ENCODE measurements around the gene HHLA2.
"Not testable (repeated sequence)": the region's sequence is repeated elsewhere in the genome, so short reads cannot be mapped to it uniquely, and the experiment has no call there.

The HHLA2 gene

DNA sequence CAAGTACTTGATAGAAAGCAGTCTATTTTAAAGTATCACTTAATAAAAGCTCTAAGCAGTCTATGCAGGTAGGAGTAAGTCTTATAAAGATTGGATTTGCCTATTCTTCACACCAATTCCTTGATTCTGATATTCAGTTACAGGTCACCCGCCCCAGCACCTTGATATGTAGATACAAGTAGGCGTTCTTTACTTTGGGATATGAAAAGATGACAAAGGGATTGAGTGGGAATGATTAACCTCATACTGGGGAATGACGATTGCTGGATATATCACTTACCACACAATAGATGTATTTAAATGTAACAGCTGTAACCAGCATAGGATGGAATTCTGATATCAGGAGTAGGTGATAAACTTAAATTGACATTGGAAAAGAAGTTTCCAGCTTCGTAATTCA, 47.1 kb downstream of the HHLA2 start:
- DNase-seq, result no peak

DNA sequence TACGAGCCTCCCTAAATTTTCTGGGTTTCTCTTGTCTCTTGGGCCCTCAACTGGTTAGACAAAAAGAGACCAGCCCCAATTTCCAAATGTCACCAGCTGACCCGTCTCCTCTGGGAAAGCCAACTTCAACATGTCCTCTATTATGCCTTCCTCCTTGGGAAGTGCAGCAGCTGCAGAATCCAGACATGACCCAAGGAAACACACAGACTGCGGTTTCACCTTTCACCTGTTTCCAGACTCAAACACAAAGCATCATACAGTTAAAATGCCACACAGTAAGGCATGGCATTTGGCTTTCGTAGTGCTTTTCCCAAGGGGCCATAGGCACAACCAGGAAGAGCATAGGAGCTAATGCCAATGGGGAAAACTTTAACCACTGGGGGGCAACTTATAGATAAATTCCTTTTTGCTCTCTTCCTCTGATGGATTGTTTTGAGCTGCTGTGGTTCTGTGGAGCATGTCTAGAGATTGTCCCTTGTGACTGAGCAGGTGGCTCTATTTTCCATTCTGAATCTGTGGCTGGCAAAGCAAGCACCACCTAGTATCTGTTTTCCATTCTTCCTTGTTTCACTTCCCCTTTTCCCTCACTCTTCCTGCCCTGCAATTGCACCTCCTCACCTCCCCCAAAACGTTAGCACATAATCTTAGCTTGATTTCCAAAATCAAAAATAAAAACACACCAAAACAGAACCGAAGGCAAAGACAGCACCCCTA, 49.3 kb downstream of the HHLA2 start:
- no peak for DNase-seq

DNA sequence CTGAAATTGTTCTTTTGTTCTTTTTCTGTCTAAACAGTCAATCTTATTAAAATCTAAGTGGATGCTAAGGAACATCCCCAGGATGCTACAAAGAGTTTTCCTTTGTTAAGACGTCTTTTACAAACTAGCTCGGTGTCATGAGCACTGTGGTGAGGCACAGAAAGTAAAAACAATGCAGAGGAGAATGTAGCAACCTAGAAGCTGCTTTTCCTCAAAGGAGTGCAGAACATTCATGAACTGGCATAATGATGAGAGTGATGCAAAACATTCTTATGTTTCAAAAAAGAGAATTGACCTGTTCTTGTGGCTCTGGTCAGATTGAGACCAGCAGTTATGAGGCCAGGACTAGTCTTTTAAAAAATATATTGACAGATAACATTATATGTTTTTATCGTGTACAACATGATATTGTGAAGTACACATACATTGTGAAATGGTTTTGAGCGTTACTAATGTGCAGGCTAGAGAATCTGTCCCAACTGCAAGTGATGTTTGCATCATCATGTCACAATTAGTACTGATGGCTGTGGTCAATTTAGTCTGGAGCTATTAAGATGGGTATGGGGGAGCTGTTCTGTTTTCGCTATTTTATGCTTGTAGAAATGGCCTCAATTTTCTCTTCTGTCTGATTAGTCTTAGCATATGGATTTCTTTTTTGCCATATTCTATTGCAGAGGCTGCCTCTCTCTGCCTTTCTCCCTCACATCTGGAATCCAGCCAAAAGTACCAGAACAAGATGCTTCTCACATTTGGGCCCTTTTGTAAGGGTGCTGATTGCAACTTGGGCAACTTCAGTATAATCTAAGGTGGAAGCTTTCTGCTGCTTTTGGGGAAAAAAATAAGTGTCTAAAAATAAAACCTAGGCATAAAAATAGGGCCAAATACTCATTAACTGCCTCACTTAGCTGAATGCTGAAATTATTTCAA, 50.2 kb downstream of the HHLA2 start:
- DNase-seq, result no peak

DNA sequence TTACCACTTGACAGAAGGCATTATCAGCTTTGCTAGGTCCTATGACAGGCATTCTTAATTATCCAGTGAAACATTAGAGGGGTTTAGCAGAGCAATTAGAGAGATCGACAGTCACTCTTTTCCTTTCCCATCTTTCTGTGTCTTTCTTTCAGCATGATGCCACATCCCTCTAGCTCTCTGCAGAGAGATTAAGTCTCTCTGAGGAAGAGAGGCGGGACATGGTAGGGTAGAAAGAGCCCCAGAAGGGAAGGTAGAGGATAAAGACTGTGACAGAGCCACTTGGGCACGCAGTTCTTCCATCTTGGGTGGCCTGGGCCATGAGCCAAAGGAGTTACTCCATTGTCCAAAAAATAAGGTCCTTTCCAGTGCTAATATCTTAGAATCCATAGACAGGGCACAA, 55.8 kb downstream of the HHLA2 start:
- DNase-seq, result no peak

DNA sequence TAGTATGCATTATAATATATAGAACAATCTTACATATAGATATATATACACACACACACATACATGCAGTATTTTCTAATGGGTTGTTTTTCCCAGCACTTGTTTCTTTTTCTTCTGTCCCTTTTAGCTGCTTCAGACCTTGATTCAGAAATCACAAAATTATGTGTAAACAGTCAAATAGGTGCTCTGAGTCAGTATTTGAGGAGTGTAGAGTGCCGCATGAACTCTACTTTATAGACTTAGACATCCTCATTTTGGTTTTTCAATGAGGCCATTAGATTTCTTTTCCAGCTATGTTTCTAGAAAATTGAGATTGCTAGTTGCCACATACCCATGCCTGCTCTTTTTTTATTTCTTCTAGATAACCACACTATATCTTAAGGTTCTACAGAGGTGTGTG, 58.2 kb downstream of the HHLA2 start:
- no peak for DNase-seq

DNA sequence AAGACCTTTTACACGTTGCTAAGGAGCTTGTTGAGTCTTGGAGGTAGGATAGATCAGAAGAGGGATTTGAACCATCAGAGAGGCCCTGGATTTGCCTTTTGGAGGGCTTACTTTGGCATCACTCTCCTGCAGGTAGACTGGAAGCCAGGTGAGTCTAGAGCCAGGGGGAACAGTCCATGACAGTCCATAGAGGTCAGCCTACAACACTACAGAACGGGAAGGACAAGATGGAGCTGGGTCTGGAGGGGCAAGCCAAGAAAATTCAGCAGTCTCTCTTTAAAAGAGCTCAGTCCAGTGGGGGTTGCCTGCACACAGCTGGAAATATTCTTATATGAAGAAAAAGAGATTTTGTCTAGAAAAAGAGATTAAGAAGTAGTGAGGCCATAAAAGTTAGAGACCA, 60.7 kb downstream of the HHLA2 start:
- no peak for DNase-seq

DNA sequence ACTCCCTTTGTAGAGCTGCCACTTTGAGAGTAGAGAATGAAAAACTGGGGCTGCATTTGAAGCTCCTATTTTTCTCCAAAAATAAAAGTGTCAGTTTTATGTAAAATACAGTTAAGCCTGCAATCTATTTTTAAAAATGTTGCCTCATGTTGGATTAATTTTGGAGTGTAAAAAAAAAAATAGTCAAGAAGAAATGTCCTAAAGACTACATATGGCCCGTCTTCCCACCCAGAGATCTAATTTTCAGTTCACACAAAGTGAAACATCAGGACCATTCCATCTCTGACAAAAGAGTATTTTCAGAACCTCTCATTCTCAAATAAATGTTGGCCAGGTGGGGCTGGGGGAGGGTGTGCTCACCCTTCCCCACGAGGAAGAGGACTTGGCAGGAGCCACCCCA, 62.7 kb downstream of the HHLA2 start:
- DNase-seq, result no peak

DNA sequence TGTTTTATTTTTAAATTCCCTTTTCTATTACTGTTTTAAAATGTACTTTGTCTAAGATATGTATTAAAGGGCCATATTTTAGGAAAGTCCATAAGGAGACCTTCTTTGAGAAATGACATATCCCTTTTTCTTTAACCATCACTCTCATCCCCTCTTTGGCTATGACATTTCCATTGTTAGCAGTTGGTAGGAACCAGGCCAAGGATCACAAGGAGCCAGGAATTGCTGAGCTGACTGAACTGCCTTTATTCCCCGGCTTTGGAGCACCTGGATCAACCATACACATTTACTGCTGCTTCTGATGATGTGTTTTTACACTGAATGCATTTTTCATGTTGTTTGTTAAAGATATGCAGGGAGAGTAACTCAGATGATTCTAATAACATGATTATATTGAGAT, 79.7 kb downstream of the HHLA2 start:
- no peak for DNase-seq

DNA sequence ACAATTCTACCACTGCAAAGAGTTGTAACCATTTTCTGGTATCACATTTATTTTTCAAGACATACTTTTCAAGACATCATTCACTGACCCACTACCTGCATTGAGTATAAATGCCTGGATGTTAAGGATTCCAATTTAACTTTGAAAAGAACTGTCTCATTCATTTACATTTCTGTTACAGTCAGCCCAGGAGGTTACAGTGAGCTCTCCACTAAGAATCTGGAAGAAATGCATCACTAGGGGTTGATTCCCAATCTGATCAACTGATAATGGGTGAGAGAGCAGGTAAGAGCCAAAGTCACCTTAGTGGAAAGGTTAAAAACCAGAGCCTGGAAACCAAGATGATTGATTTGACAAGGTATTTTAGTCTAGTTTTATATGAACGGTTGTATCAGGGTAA, 81.0 kb downstream of the HHLA2 start:
- no peak for DNase-seq

DNA sequence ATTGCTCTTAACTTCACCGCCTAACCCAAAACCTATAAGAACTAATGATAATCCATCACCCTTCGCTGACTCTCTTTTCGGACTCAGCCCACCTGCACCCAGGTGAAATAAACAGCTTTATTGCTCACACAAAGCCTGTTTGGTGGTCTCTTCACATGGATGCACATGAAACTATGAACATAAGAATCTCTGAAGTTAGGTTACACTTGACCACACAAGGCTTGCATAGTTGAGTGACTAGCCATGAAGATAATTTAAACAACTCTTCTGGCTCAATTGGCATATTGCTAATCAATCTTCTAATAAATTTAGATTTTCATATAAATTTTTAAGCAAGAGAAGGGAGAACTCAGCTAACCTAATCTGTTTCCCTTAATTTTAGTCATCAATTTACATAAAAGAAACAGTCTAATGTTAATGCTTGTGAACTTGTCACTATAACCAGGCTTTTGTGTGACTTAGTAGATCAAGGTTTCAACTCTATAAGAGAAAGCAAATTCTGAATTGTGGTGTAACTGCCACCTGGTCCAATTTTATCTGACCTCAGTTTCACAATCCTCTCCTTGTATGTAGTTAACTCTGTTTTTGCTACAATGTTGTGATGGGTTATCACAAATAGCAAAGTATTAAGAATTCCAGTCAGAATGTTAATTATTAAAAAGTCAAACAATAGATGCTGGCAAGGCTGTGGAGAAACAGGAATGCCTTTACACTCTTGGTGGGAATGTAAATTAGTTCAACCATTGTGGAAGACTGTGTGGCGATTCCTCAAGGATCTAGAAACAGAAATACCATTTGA, 82.0 kb downstream of the HHLA2 start:
- DNase-seq, result no peak

DNA sequence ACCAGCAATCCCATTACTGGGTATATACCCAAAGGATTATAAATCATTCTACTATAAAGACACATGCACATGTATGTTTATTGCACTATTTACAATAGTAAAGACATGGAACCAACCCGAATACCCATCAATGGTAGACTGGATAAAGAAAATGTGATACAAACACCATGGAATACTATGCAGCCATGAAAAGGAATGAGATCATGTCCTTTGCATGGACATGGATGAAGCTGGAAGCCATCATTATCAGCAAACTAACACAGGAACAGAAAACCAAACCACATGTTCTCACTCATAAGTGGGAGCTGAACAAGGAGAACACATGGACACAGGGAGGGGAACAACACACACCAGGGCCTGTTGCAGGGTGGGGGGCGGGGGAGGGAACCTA, 82.6 kb downstream of the HHLA2 start:
- not testable (repeated sequence) for DNase-seq

DNA sequence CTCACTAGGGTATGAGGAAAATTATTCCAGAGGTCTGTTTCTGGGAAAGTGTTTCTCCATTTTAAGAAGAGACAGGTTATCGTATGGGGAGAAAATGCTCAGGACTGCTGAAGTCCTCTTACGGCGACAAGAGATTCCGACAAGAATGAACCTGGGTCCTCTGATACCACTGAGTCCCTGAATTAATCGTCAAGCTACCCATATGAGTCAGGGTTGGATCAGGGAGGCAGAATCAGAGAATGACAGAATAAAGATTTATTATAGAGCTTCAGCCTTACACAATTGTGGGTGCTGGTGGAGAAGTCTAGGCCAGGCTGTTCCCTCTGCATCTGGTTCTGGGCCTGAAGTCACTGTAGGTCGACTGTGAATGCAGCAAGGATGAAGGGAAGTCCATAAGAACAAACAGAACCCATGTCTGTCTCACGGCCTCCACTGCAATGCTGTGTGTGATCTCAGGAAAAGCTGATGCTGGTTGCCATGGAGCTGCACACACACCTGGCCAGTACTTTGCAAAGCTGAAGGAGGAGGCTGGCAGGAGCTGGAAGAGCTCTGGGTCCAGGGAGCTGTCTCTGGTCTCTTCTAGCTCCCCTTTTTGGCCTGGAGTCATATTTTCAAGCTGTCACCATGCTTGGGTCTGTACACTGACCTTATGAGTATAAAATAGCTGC, 83.9 kb downstream of the HHLA2 start:
- DNase-seq, result no peak

DNA sequence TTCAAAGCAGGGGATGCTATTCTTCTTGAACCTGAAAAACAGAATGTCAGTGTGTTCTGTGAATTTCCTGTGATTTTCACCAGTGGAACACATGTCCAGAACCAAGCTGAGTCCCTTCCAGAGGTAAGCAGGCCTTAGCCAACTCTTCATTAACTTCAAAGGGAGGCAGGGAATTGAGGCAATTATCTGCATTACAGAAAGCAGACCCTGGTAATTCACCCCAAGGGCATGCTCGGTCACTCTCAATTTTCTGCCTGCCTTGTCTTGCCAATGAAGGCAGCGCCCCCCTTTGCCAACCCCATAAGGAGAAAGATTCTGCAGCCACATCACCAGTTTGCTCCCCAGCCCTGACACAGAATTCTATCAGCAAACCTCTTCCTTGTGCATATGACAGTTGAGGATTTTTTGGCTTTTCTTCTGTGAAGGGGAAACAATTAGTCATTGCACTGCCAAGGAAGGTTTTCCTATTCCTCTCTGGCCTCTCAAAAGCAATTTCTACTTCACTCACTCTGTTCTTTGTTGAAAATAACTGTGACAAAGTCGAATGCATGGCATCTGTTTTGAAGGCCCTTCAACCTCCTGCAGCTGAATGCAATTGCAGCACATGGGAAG, 85.3 kb downstream of the HHLA2 start:
- no peak for DNase-seq

DNA sequence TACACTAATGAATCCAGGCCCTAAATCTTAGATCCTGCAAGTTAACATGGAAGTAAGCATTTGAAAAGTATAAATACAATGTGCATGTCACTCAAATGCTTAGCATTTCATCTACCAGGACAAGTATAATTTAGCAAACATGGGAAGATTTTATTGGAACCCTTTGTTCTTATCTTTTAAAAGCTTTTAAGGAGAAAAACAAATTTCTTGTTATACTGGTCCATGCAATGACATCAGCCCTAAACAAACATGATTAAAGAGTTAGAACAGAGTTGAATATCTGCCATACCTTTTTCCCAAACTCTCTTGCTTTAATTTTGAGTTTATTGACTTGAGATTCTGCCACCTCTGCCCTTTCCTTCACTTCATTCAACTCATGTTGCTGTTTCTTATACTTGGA, 87.0 kb downstream of the HHLA2 start:
- DNase-seq, result no peak

DNA sequence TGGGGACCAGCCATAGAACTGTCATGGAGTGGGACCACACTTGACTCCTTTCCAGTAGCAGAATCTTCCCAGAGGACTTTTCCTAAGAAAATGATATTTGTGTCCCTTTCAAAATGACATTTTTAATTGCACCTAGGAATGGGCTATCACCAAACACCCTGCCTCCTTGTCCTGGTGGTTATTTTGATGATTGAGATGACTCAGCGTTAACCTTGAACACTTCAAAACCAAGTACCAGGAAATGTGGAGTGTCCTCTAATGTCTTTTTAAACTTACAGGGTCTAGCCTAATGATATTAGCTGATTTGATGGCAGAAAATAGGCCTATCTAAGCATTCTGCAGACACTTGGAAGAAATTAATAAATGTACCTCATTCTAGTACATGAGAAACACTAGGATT, 90.7 kb downstream of the HHLA2 start:
- DNase-seq, result no peak

DNA sequence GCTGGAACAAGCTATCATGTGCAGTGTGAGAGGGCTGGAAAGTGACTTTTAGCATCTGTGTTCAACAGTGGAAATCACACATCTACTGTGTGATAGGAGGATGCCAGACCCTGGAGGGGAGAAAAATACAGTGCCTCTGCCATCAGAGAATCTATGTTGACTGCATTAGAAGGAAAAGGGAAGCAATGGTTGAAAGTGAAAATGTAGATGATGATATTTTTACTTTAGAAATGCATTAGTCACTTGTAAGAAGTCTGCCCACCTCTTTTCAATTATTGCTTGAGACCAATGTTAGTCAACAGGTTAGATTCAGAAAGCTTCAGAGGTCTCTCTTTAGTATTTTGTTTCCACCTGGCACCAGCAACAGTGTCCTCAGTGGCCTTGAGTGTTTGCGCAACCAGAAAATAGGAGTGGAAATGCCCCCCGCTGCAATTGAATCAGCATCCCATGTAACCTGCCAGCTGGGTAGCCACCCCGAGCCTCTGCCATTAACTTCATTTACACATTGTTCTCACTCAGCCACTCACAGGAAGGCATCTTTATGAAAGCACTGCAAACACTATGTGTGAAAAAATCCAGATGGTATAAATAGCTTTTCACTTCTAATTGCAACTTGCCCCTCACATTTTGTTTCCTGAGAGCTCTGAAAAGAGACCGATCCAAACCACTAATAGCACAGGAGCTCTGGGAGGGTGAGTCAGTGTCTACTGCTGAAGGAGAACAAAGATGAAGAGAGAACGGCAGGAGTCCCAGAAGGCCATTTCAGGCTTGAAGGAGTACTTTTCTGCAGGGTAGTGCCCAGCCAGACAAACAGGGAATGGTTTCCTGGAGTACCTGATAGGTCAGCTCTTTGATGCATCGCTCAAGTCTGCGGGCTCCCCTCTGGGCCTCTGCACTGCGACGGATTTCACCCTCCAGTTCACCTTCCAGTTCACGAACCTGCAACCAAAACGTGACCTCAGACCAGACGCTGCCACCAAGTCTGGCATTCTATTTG, 92.1 kb downstream of the HHLA2 start:
- no peak for DNase-seq

DNA sequence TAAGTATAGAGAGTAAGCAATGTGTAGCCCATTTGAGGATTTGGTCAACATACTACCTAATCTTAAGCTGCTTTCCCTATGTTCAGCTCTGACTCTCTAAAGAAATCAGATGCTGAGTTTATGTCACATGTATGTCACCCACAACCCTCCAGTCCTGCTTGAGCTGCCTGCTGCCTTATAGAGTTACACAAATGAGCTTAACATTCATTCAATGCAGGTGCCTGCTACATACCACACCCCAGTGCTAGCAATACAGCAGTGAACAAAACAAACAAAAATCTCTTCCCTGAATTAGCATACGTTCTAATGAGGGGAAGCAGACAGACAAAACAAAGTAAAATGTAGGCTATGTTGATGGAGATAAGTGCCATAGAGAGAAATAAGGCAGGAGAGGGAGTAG, 93.0 kb downstream of the HHLA2 start:
- DNase-seq, result no peak

DNA sequence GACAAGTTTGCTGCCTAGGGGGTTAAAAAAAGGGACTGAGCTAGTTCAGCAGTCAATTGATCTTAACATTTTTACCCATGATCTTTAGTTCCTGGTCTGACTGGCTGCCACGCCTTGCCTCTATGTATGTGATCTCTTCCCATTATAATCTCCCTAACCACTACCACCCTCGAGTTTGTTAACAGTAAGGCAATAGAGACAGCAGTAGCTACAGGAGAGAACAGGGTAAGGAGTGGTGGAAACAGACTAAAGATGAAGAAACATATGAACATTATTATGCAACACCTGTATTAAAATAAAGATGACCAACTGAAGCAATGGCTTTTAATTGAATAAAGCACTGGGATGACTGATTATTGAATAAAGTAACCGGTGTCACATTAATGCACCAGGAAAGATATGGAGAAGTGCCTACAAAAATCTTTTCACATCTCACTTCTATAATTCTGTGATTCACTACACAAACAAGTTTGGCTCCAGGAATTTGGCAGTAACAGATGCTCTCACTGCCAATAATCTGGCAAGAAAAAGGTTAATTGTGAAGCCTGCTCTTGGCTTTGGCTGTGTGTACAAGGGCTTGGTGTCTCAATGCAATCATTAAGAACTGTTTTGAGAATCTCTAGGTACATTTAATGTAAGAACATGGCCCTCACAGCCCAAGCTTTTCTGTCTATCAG, 95.7 kb downstream of the HHLA2 start:
- no peak for DNase-seq

DNA sequence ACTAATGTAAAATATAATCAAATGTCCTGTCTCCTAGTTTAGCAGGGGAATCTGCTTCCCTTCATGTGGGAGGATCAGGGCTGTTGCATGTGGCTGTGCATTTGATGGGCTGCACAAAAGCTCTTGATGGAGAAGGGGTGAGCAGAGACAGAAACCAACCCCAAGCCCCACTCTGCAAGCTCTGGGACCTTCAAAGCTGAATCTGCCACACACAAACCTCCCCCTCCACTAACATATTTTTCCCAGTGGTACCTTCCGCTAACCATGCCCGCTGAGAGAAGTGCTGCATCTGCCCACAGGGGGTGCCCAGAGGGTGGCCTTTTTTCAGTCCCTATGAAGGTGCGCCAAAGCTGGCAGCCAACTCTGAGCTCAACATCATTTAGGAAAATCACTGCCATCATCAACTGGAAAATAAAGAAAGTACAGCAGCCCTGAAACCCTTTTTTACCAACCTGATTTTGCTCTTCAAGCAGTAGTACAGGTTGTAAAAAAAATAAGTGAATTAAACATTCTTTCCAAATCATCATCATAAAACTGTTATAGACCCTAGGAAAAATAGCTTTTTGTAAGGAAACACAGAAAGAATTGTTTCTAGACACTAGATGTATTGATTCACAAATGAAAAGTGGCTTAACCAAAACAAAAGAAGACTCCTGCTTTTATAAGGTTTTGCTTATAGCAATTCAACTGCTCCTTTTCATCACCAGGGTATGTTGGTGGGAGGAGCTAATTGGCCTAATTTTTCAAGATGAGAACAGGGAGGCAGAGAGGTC, 97.0 kb downstream of the HHLA2 start:
- DNase-seq, result no peak

DNA sequence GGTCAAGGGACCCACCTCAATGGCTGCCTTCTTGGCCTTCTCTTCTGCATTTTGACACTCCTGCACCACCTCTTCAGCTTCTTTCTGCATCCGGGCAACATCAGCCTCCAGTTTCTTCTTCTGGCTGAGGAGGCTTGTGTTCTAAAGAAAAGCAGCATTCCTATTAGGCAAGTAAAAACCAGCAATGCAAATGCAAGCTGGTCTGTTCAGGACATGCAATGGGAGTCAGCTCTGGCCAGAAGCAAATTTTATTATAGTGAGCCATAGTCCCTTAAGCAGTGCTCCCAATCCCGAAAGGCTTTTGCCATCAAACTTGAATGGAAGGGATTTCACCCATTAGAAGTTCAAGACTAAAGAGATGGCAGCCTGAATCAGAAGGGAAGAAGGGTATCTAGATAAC, 97.7 kb downstream of the HHLA2 start:
- no peak for DNase-seq
